GM12864 (cell line): ENCODE measurements around the gene RNF145.
"Not testable (repeated sequence)": the region's sequence is repeated elsewhere in the genome, so short reads cannot be mapped to it uniquely, and the experiment has no call there.

ENCODE experiments used
- DNase-seq: peaks from one replicate; pipeline ENCODE4 v3.0.0-alpha.2; 2011; ENCODE audit warnings: low read depth
- H3K4me3 ChIP-seq: 2 replicates; pipeline ENCODE4 v1.5.1; 2011; ENCODE audit warnings: mild to moderate bottlenecking, low read depth, low read length, control low read depth
- CTCF ChIP-seq: IDR thresholded peaks from 2 replicates; pipeline ENCODE4 v1.5.1; 2011; ENCODE audit warnings: low read depth, mild to moderate bottlenecking, moderate library complexity, low read length, control low read depth, inconsistent platforms; ENCODE audit errors: missing control alignments

Gene RNF145

GRCh38 chr5:159123189-159123588 is 86.2 kb downstream of the RNF145 start:
- TF ChIP-seq CTCF, result no peak
- DNase-seq, result no peak
- H3K4me3 ChIP-seq, result no peak overlapping the region

GRCh38 chr5:159121061-159121460 is 88.3 kb downstream of the RNF145 start:
- no peak for DNase-seq
- H3K4me3 ChIP-seq, result no peak overlapping the region
- no peak for TF ChIP-seq CTCF

- TF ChIP-seq CTCF, result no peak
- DNase-seq, result no peak
- no peak overlapping the region for H3K4me3 ChIP-seq
These were observed 88.9 kb downstream of the RNF145 start for GRCh38 chr5:159120446-159120845.

- not testable (repeated sequence) for H3K4me3 ChIP-seq, DNase-seq
These were observed 89.5 kb downstream of the RNF145 start for GRCh38 chr5:159119842-159120241.

- H3K4me3 ChIP-seq, DNase-seq: not testable (repeated sequence)
These were observed 90.2 kb downstream of the RNF145 start for GRCh38 chr5:159118958-159119659.

GRCh38 chr5:159113405-159113804 is 95.9 kb downstream of the RNF145 start:
- TF ChIP-seq CTCF, result no peak
- H3K4me3 ChIP-seq, result no peak overlapping the region
- no peak for DNase-seq

- DNase-seq, result no peak
- no peak for TF ChIP-seq CTCF
These were observed 96.9 kb downstream of the RNF145 start for GRCh38 chr5:159112436-159112835.

More at GRCh38 chr5:159112436-159112835, 96.9 kb downstream of the RNF145 start:
- H3K4me3 ChIP-seq, result no peak overlapping the region
